ENCODE results near the gene ATOX1.

DNA sequence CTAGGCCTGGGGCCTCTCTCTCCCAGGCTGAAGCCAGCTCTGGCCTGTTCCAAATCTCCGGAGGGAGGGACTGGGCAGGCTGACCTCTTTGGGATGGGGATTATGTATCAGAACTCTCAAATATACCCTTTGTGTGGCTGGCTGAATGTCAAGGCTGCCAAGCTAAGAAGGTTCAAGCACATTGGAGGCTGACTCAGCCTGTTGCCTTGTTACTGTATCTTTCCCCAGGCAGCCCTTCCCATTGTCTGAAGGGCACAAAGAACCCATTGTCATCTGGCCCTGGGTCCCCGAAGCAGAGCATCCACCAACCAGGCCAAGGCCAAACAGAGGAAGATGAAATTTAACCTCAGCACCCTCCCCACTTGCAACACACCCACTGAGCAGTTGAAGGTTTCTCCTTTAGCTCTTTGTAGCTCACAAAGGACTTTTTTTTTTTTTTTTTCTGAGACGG lies 64.4 kb downstream of the ATOX1 start:
- no peak for TF ChIP-seq GATA2 (IDR thresholded peaks at IDR 0.05; ENCODE audit: low read depth, low read length)
- no peak for TF ChIP-seq GATA3 (IDR thresholded peaks at IDR 0.05; ENCODE audit: low read depth, low read length)

Data from SH-SY5Y (cell line).